NCI-H2171 treated with DMSO at 0.1 percent for 48 hours (cell line): ENCODE data around the gene CAPN11.
A peak's percentile ranks its signal among the peaks of the same experiment; 100 is the strongest.

ENCODE experiments used
- DNase-seq: peaks from one replicate; lab custom pipeline; 2025; lab: John Stamatoyannopoulos, UW

Gene CAPN11

GRCh38 chr6:44158770-44159228, at the start of gene CAPN11:
Gene CAPN11, plus strand, starts transcription at chr6:44158820. Its CDS starts 29 bp downstream, at chr6:44158849.
- DNase-seq, result no peak

- DNase-seq, result no peak
These were observed 49.4 kb upstream of the CAPN11 start for GRCh38 chr6:44109212-44109611.

DNA sequence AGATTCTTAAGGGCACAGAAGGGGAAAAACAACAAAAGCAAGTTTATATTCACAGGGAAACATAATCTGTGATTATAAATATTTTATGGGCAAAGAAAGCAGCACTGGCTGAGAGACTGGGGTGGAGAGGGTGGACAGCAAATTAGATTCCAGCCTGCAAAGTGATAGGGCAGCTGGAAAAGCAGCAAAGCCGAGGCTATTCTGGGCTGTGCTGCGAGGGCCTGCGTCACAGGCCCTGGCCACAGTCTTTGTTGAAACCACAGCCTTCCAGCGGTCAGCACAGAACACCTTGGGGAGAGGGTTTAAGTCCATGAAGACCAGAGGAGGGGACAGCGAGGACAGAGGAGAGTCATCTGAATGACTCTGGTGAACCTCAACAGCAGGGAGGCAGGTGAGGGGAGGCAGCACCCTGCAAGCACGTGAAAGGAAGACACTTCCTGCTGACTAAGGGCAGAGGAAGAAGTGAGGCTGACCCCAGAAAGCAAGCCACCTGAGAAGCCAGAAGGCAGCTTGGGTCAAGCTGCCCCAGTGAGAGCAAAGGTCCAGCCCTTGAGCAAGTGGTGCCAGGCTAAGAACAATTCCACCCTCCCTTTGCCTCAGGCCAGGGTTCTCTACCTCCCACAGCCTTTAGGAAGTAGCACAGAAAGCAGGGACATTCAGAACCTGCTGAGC, 48.5 kb upstream of the CAPN11 start:
- no peak for DNase-seq

- no peak for DNase-seq
These were observed 47.7 kb upstream of the CAPN11 start for GRCh38 chr6:44110966-44111365.

DNA sequence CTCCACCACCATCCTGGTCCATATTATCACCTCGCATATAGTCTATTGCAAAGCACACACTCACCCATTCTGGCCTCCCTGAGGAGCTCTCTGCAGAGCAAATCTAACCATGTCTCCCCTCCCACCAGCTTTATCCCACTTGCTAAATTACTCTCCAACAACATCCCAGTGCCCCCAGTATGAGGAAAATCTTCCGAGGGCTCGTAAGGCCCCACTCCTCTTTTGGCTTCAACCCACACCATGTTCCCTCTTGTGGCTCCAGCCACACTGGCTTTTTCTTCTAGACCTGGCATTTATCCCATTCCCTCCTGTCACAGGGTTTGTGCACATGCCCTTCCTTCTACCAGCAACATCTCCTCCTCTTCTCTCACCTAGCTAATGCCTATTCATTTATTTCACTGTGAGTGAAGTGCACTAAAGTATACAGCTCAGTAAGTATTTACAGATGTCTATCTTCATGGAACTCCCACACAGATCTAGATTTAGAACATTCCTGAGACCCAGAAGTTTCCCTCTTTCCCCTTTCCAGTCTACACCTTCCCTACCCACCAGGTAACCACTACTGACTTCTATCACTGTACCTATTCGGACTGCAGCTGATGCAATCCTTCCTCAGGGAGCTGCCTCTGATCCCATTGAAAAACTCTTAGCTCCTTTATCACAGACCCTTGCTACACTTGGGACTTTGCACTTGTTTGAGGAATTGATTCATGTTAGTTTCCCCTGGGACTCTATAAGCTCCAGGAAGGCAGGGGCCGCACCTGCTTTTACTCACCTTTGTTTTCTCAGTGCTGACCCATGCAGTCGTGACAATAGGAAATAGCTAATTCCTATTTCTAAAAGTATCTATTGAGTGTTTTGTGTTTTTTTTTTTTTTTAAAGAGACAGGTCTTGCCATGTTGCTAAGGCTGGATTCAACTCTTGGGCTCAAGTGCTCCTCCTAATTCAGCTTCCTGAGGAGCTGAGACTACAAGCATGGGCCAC, 46.9 kb upstream of the CAPN11 start:
- DNase-seq, result no peak

GRCh38 chr6:44113414-44113813, 45.2 kb upstream of the CAPN11 start:
- DNase-seq, result no peak

- DNase-seq, result no peak
These were observed 42.8 kb upstream of the CAPN11 start for GRCh38 chr6:44115866-44116265.

DNA sequence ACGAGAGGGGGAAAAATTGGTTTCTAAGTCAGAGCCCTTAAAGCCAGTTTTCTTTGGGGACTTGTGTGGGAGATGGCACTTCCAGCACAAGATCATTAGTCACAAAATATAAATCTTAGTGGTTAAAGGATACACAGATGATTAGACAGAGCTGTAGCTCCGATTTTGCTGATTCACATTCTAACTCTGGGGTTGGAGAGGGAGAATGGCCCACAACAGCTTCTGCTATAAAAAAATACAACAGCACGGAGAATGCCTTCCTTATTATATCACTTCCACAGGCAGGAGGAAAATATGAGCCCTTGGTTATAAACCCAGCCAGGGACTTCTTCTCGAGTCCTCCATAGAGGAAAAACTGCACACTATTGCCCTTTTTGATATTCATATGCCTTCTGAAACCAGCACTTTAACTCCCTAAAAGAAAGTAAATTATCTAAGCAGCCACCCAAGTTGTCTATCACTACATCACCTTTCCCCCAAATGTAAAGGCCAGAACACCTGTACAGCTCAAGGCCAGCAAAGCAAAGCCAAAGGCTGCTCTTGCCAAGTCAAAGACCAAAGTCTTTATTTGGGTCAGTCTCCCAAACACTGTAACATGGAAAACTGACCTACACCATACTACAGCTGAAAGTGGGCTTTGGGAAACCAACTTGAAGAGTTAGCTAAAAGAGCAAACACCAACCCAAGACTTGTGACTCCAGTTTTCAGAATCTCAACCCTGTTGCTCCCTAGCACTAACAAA, 41.8 kb upstream of the CAPN11 start:
- no peak for DNase-seq

DNA sequence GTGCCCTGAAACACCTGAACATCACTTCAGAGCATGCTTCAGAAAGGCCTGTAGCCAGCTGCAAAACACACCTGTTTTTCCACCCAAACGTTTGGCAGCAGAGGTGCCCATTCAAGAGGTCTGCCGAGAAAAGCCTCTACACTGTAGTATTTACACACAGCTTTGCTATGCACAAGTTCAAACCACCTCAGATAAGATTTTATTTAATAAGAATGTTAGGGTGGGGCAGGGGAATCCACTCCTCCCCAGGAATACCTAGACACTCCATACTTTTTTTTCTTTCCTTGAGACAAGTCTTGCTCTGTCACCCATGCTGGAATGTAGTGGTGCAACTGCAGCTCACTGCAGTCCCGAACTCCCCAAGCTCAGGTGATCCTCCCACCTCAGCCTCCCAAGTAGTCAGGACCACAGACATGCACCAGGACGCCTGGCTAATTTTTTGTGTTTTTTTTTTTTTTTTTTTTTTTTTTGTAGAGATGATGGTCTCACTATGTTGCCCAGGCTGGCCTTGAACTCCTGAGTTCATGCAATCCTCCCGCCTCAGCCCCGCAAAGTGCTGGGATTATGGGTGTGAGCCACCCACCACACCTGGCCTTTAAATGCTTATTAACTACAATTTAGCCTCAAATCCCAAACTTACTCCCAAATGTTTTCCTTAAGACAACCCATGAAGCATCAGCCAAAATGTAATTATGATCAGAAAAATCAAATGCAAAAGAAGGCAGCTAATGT, 41.1 kb upstream of the CAPN11 start:
- no peak for DNase-seq

- DNase-seq, result no peak
These were observed 38.8 kb upstream of the CAPN11 start for GRCh38 chr6:44119704-44120262.

GRCh38 chr6:44120692-44121443, 37.8 kb upstream of the CAPN11 start:
- DNase-seq, result no peak

- no peak for DNase-seq
These were observed 35.8 kb upstream of the CAPN11 start for GRCh38 chr6:44122801-44123200.

GRCh38 chr6:44123544-44123943, 35.1 kb upstream of the CAPN11 start:
- no peak for DNase-seq

DNA sequence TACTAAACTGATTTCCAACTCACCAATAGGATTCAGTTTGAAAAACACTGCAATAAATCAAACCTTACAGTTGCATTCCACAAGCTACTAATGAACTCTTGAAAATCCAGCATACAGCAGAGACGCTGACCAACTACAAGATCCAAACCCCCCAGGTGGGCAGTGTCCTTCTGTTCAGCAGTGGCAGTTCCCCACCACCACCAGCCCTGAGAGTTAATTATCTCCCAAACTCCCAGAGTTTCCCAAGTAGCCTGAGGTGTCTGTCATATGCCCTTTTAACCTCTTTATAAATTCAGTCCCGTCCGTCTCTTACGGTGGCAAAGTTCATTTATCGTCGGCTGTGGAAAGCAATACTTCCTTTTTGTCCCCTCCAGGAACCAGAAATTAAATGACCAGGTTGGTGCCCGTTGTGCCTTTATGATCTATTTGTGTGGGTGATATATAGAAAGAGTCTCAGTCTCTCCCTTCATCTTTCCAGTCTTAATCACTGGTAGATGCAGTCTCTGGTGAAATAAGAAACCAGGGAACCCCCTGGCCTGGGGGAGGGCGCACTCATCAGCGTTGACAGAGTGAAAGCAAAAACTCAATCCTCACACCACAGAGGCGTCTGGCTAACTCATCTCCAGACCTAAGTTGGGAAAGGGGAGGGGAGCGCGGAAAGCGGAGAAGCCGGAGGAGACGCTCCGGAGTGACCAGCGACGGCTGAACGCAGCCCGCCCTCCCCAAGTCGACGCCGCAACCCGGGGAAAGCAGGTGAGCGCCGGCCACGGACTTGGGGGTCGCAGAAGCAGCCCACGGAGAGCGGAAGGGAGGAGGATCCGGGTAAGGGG, 32.1 kb upstream of the CAPN11 start:
- DNase-seq, result peak; percentile 30

GRCh38 chr6:44127186-44128019, 31.2 kb upstream of the CAPN11 start, which contains the start of the genes MRPL14 and TMEM63B:
Gene MRPL14, minus strand, starts transcription at chr6:44127452. Its CDS starts 10,841 bp downstream, at chr6:44116611.
Gene TMEM63B, plus strand, starts transcription at chr6:44127554. Its CDS starts 7,031 bp downstream, at chr6:44134585.
- peak; percentile 80 for DNase-seq

GRCh38 chr6:44128020-44128917, 30.4 kb upstream of the CAPN11 start:
- DNase-seq, result no peak

GRCh38 chr6:44129841-44130322, 28.7 kb upstream of the CAPN11 start:
- no peak for DNase-seq
